Vagina (tissue), 2 donors: Measurements from ENCODE around the gene PIP4K2A. TPM values are rescaled to one million over a fixed set of nuclear protein-coding genes. Genes with fewer than 3 reads are reported as not detected.

ENCODE experiments used
- DNase-seq, 2 donors: peaks; one replicate each; pipeline ENCODE4 v3.0.0-alpha.2; 2017; ENCODE audit errors: extremely low spot score in 2 of 2
- H3K27ac ChIP-seq: fragments of 200-600 bp; sonication (generic); one replicate; pipeline ENCODE4 v1.5.1; 2019
- H3K27me3 ChIP-seq: fragments of 200-600 bp; sonication (generic); one replicate; pipeline ENCODE4 v1.5.1; 2019
- H3K36me3 ChIP-seq, 2 donors: fragments of 200-600 bp; sonication (generic); one replicate each; pipeline ENCODE4 v1.5.1; 2017 to 2019
- H3K4me1 ChIP-seq: fragments of 200-600 bp; sonication (generic); one replicate; pipeline ENCODE4 v1.5.1; 2019
- H3K4me3 ChIP-seq, 2 donors: fragments of 200-600 bp; sonication (generic); 1 replicate in 1 of 2; 2 replicates in 1 of 2; pipeline ENCODE4 v1.5.1; 2016 to 2019
- H3K9me3 ChIP-seq: fragments of 200-600 bp; sonication (generic); one replicate; pipeline ENCODE4 v1.5.1; 2019
- POLR2A ChIP-seq, 2 donors: fragments of 450-650 bp; IDR thresholded peaks; one replicate each; pipeline ENCODE4 v1.6.1; 2017; ENCODE audit warnings: antibody characterized with exemption in 2 of 2, mild to moderate bottlenecking in 2 of 2, moderate library complexity in 2 of 2
- POLR2AphosphoS5 ChIP-seq, 2 donors: sonication (generic); formaldehyde crosslinking; IDR thresholded peaks; one replicate each; pipeline ENCODE4 v1.9.0; 2017; ENCODE audit warnings: antibody characterized with exemption in 2 of 2, mild to moderate bottlenecking in 2 of 2, low read depth in 1 of 2; ENCODE audit not compliant: insufficient read depth in 1 of 2
- intact Hi-C: fragments of 100-400 bp; cut with DNase I; formaldehyde crosslinking; loops from one replicate; pipeline ENCODE4 v1.15.1; 2023
- total RNA-seq: library from RNA; depleted of rRNA; stranded (reverse); fragments of >200 nt; gene quantifications from one replicate; pipeline ENCODE4 v1.2.3, GENCODE V29; 2016
- TF ChIP-seq, protein P1 (sequence below), 3 experiments: fragments of 450-650 bp in 2 of 3; fragments of 200-600 bp in 1 of 3; sonication (generic) in 1 of 3; IDR thresholded peaks; one replicate each; pipeline ENCODE4 v1.5.1; 2017 to 2019; ENCODE audit warnings: antibody characterized with exemption in 3 of 3, mild to moderate bottlenecking in 2 of 3, moderate library complexity in 2 of 3

Gene PIP4K2A
- total RNA-seq, 1 donor from 2014 or later = 20.6 TPM

- TF ChIP-seq POLR2AphosphoS5 (IDR thresholded peaks at IDR 0.05; ENCODE audit: insufficient read depth in 1 of 2, low read depth in 1 of 2) = no peak
- no peak for TF ChIP-seq POLR2A (IDR thresholded peaks at IDR 0.05)
- Histone ChIP-seq H3K36me3 (no peaks in the 10 kb centered on the region), H3K4me1 (peaks cover 30% of the 10 kb centered on the region), H3K27ac (no peak overlapping the region), H3K9me3 (no peaks in the 10 kb centered on the region), H3K4me3 (no peak overlapping the region), H3K27me3 (no peaks in the 10 kb centered on the region)
- intact Hi-C loops = no loop called here
- DNase-seq = no peak
Measured at GRCh38 chr10:22704471-22704911, 9.9 kb downstream of the PIP4K2A start.

DNA sequence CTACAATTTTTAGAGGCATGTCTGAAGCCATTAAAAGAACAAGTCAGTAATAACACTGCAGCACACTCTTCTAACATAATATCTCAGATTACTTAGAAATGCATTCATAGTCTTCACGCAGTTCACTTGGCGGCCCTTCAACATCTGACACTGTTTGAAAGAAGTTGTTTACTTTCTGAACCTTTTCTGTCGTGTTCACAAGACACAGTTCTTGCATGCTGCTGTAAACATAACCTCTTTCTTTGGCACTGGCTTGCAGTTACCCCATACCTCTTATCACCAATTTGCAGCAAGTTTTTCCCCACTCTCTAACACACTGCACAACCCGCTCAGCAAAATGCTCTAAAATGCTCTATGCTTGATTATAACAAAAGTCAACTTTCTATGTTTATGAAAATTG lies 12.0 kb downstream of the PIP4K2A start:
- Histone ChIP-seq H3K4me3 (no peak overlapping the region), H3K27ac (no peak overlapping the region), H3K27me3 (no peaks in the 10 kb centered on the region), H3K36me3 (no peaks in the 10 kb centered on the region), H3K4me1 (peaks cover 39% of the 10 kb centered on the region), H3K9me3 (no peaks in the 10 kb centered on the region)
- TF ChIP-seq POLR2A (IDR thresholded peaks at IDR 0.05) (no peak), POLR2AphosphoS5 (IDR thresholded peaks at IDR 0.05; ENCODE audit: insufficient read depth in 1 of 2, low read depth in 1 of 2) (no peak)
- TF ChIP-seq, protein P1, sequence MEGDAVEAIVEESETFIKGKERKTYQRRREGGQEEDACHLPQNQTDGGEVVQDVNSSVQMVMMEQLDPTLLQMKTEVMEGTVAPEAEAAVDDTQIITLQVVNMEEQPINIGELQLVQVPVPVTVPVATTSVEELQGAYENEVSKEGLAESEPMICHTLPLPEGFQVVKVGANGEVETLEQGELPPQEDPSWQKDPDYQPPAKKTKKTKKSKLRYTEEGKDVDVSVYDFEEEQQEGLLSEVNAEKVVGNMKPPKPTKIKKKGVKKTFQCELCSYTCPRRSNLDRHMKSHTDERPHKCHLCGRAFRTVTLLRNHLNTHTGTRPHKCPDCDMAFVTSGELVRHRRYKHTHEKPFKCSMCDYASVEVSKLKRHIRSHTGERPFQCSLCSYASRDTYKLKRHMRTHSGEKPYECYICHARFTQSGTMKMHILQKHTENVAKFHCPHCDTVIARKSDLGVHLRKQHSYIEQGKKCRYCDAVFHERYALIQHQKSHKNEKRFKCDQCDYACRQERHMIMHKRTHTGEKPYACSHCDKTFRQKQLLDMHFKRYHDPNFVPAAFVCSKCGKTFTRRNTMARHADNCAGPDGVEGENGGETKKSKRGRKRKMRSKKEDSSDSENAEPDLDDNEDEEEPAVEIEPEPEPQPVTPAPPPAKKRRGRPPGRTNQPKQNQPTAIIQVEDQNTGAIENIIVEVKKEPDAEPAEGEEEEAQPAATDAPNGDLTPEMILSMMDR (IDR thresholded peaks at IDR 0.05) = no peak
- DNase-seq = no peak
- intact Hi-C loops = no loop called here

DNA sequence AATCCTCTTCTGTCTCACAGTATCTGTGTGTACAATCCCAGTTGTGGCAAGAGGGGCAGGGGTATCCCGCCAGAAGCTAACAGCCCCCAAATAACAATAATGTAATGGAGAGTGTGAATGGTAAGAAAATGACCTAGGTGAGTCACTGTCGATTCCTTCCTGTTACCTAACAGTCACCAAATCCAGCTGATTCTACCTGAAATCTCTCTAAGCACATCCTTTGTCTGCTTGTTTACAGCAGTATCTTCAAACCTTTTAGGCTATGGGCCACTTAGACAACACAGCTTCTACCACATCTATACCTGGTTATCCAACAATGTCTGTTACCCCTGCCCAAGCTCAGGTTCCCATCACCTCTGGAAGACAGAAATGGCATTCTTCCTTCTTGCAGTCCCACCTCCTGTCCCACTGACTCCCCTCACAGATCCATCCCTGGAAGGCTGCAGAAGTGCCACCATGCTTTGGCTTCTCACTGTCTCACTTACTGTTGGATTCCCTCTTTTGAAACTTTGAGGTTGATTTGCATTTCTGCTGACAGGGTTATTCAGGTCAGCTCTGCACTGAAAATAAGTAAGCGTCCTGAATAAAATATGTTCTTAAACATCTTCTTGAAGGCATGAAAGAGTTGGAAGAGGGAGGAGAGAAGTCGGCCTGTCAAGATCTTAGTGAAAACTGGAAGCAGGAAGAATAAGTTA lies 13.1 kb downstream of the PIP4K2A start:
- peaks cover 39% of the 10 kb centered on the region for H3K4me1 ChIP-seq
- TF ChIP-seq POLR2A (IDR thresholded peaks at IDR 0.05) (no peak), POLR2AphosphoS5 (IDR thresholded peaks at IDR 0.05; ENCODE audit: insufficient read depth in 1 of 2, low read depth in 1 of 2) (no peak)
- TF ChIP-seq, protein P1 (IDR thresholded peaks at IDR 0.05) = no peak
- no peak overlapping the region for H3K27ac ChIP-seq
- no peak for DNase-seq
- intact Hi-C loops = no loop called here
- H3K4me3 ChIP-seq = no peak overlapping the region
- H3K9me3 ChIP-seq = no peaks in the 10 kb centered on the region
- no peaks in the 10 kb centered on the region for H3K27me3 ChIP-seq
- no peaks in the 10 kb centered on the region for H3K36me3 ChIP-seq

- Histone ChIP-seq H3K4me1 (peaks cover 35% of the 10 kb centered on the region), H3K9me3 (no peaks in the 10 kb centered on the region), H3K27me3 (no peaks in the 10 kb centered on the region), H3K36me3 (no peaks in the 10 kb centered on the region), H3K4me3 (no peak overlapping the region), H3K27ac (no peak overlapping the region)
- intact Hi-C loops = no loop called here
- no peak for TF ChIP-seq POLR2AphosphoS5 (IDR thresholded peaks at IDR 0.05; ENCODE audit: insufficient read depth in 1 of 2, low read depth in 1 of 2)
- TF ChIP-seq, protein P1 (IDR thresholded peaks at IDR 0.05) = no peak
- no peak for TF ChIP-seq POLR2A (IDR thresholded peaks at IDR 0.05)
- no peak for DNase-seq
Measured at GRCh38 chr10:22700489-22700888, 13.9 kb downstream of the PIP4K2A start.

GRCh38 chr10:22699976-22700375 lies 14.4 kb downstream of the PIP4K2A start:
- no peak for DNase-seq
- Histone ChIP-seq H3K4me1 (peaks cover 35% of the 10 kb centered on the region), H3K27me3 (no peaks in the 10 kb centered on the region), H3K4me3 (no peak overlapping the region), H3K36me3 (no peaks in the 10 kb centered on the region), H3K27ac (no peak overlapping the region), H3K9me3 (no peaks in the 10 kb centered on the region)
- intact Hi-C loops = no loop called here
- no peak for TF ChIP-seq POLR2AphosphoS5 (IDR thresholded peaks at IDR 0.05; ENCODE audit: insufficient read depth in 1 of 2, low read depth in 1 of 2)
- TF ChIP-seq POLR2A (IDR thresholded peaks at IDR 0.05) = no peak

- H3K4me3 ChIP-seq = no peak overlapping the region
- TF ChIP-seq, protein P1 (IDR thresholded peaks at IDR 0.05) = no peak
- TF ChIP-seq POLR2AphosphoS5 (IDR thresholded peaks at IDR 0.05; ENCODE audit: insufficient read depth in 1 of 2, low read depth in 1 of 2) (no peak), POLR2A (IDR thresholded peaks at IDR 0.05) (no peak)
- H3K4me1 ChIP-seq = peaks cover 35% of the 10 kb centered on the region
- H3K9me3 ChIP-seq = no peaks in the 10 kb centered on the region
- no peaks in the 10 kb centered on the region for H3K27me3 ChIP-seq
- H3K36me3 ChIP-seq = no peaks in the 10 kb centered on the region
- no peak for DNase-seq
- no peak overlapping the region for H3K27ac ChIP-seq
- intact Hi-C loops = no loop called here
Measured at GRCh38 chr10:22698941-22699440, 15.4 kb downstream of the PIP4K2A start.
